Measurements from ENCODE around the gene CEP72. TPM values are rescaled to one million over a fixed set of nuclear protein-coding genes. Genes with fewer than 3 reads are reported as not detected.

Gene CEP72
- total RNA-seq, 1 donor from 2014 or later, result 4.8 TPM

DNA sequence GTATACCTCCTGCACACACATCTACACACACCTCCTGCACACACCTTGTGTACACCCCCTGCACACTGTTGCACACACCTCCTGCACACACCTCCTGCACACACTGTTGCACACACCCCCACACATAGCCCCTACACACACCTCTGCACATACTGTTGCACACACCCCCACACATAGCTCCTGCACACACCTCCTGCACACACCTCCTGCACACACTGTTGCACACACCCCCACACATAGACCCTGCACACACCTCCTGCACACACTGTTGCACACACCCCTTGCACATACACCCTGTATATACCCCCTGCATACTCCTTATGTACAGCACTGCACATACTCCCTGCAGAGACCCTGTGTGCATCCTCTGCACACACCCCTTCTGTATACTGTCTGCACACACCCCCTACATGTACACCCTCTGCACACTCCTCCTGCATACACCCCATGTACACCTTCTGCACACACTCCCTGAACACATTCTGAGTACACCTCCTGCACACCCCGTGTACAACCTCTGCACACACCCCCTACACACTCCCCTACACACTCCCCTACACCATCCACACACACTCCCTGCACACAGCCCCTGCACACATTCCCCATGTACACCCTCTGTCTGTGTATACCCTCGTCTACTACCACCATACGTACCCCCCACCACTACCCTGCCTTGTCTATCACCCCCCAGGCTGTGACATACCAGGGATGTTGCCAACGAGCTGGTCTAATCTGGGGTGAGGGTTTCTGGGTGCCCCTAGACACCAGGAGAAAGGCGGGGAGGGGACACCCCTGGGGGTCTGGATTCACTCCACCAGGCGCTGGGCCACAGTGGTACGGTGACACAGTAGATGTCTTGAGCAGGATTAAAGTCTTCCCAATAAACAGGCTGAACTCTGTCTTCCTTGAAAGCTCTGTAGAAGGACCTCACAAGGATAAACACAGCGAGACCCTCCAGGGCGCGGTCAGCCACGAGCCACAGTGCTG lies 1.1 kb upstream of the CEP72 start:
- H3K36me3 ChIP-seq (ENCODE audit: control insufficient read depth, insufficient read depth, low read length), result no peaks in the 10 kb centered on the region
- H3K4me3 ChIP-seq (ENCODE audit: low read depth, low read length), result peak overlapping the region; percentile 65
- H3K27me3 ChIP-seq (ENCODE audit: control insufficient read depth, insufficient read depth, low read length), result no peaks in the 10 kb centered on the region
- DNase-seq (ENCODE audit: low read depth), result no peak
- TF ChIP-seq, protein P1, sequence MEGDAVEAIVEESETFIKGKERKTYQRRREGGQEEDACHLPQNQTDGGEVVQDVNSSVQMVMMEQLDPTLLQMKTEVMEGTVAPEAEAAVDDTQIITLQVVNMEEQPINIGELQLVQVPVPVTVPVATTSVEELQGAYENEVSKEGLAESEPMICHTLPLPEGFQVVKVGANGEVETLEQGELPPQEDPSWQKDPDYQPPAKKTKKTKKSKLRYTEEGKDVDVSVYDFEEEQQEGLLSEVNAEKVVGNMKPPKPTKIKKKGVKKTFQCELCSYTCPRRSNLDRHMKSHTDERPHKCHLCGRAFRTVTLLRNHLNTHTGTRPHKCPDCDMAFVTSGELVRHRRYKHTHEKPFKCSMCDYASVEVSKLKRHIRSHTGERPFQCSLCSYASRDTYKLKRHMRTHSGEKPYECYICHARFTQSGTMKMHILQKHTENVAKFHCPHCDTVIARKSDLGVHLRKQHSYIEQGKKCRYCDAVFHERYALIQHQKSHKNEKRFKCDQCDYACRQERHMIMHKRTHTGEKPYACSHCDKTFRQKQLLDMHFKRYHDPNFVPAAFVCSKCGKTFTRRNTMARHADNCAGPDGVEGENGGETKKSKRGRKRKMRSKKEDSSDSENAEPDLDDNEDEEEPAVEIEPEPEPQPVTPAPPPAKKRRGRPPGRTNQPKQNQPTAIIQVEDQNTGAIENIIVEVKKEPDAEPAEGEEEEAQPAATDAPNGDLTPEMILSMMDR (IDR thresholded peaks at IDR 0.05; ENCODE audit: insufficient read depth, low read length, poor library complexity, severe bottlenecking), result no peak

DNA sequence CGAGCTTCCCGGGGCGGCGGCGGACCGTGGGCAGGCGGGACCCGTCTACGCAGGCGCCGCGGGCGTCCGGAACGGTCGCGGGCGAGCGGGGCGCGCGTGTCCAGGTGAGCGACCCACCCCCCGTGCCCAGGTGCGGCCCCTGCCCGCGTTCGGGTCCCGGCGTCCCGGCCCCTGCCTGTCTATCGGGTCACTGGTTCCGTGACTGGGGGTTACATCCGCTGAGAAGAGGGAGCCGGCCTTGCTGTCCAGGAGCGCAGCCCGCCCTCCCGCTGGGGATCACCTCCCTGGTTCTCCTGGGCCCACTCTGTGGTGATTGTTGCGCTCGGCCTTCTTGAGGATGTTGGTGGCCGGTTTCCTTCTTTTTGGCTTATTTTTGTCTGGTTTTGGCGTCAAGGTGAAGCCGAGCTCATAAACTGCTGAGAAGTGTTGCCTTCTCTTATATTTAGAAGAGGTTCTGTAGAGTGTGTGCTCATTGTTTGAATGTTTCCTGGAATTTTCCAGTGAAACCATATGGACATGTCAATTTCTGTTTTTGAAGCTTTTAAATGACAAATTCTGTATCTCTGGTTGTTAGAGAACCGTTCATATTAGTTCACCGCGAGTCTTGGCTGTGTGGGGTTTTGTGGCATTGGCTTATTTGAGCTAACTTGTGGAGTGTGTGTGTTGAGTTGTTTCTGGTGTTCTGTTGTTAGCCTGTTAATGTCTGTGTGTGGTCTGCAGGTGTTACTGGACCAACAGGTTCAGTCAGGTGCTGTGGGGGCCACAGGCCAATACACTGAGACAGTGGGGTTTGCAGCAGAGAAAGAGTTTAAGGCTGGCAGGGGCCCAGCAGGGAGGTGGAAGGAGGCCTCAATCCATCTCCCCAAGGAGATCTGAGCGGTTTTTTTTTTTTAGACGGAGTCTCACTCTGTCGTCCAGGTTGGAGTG lies 621 bp downstream of the CEP72 start:
- no peak for DNase-seq (ENCODE audit: low read depth)
- no peaks in the 10 kb centered on the region for H3K36me3 ChIP-seq (ENCODE audit: control insufficient read depth, insufficient read depth, low read length)
- H3K4me3 ChIP-seq (ENCODE audit: low read depth, low read length), result peak overlapping the region; percentile 65
- no peaks in the 10 kb centered on the region for H3K27me3 ChIP-seq (ENCODE audit: control insufficient read depth, insufficient read depth, low read length)
- TF ChIP-seq, protein P1 (IDR thresholded peaks at IDR 0.05; ENCODE audit: insufficient read depth, low read length, poor library complexity, severe bottlenecking), result no peak

DNA sequence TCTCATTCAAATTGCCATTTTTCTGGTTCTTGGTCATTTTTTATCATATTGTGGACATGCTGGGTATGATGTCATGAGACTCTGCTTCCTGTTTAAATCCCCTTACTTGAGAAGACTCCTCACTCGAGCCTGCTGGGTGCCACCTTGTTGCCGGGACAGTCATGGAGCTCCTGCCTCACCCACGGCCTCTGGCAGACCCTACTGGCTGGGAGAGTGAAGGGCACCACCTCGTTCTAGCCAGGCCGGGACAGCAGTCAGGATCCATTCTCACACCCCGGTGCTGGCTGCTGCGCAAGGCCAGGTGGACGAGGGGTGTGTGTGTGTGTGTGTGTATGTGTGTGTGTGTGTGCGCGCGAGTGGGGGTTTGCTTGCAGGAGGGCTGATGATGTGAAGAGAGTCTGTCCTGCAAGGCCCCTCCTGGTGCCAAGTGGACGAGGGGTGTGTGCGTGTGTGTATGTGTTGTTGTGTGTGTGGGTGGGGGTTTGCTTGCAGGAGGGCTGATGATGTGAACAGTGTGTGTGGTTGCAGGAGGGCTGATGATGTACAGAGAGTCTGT lies 4.4 kb downstream of the CEP72 start:
- no peak overlapping the region for H3K4me3 ChIP-seq (ENCODE audit: low read depth, low read length)
- DNase-seq (ENCODE audit: low read depth), result no peak
- TF ChIP-seq, protein P1 (IDR thresholded peaks at IDR 0.05; ENCODE audit: insufficient read depth, low read length, poor library complexity, severe bottlenecking), result no peak
- no peaks in the 10 kb centered on the region for H3K36me3 ChIP-seq (ENCODE audit: control insufficient read depth, insufficient read depth, low read length)
- no peaks in the 10 kb centered on the region for H3K27me3 ChIP-seq (ENCODE audit: control insufficient read depth, insufficient read depth, low read length)

DNA sequence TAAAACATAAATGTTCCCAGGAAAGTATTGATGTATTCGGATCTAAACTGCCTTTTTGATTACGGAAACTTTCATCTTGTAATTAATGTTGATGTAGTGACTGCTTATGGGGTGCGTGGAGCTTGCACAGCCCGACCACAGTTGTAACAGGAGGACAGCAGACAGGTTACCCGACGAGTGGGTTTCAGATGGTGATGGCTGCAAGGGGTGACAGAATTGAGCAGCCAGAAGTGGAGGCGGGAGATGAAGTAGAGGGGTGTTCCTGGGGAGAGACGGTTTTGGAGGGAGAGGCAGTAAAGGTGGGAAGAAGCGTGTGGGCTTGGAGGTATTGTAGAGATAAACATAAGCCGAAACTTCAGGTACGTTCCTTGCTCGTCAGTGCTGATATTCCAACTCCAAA lies 5.8 kb downstream of the CEP72 start:
- DNase-seq (ENCODE audit: low read depth), result no peak
- Histone ChIP-seq H3K36me3 (ENCODE audit: control insufficient read depth, insufficient read depth, low read length) (no peaks in the 10 kb centered on the region), H3K4me3 (ENCODE audit: low read depth, low read length) (no peak overlapping the region), H3K27me3 (ENCODE audit: control insufficient read depth, insufficient read depth, low read length) (no peaks in the 10 kb centered on the region)
- TF ChIP-seq, protein P1 (IDR thresholded peaks at IDR 0.05; ENCODE audit: insufficient read depth, low read length, poor library complexity, severe bottlenecking), result no peak

DNA sequence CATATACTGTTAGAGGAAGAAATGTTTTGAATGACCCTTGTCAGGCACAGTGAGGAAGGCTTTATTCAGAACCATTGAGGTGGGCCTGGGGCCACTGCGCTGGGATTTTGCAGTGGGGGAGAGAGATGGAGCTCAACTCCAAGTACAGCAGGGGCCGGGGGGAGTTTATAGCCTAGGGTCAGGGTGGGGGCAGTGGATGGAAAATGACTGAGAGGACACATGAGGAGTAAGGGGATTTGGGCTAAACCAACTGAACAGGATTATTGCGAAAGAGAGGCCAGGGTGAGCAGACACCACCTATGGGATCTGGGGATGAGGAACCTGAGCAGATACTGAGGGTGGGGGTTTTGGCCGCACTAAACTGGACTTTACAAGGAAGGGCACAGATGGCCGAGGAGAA lies 6.3 kb downstream of the CEP72 start:
- Histone ChIP-seq H3K36me3 (ENCODE audit: control insufficient read depth, insufficient read depth, low read length) (no peaks in the 10 kb centered on the region), H3K27me3 (ENCODE audit: control insufficient read depth, insufficient read depth, low read length) (no peaks in the 10 kb centered on the region), H3K4me3 (ENCODE audit: low read depth, low read length) (no peak overlapping the region)
- TF ChIP-seq, protein P1 (IDR thresholded peaks at IDR 0.05; ENCODE audit: insufficient read depth, low read length, poor library complexity, severe bottlenecking), result no peak
- DNase-seq (ENCODE audit: low read depth), result no peak

Measured in kidney epithelial cell (primary cell).